HG02642 (cell line): Measurements from ENCODE around the gene ASB2.

Experiments
- ATAC-seq: cut with Tn5 transposase; IDR thresholded peaks from one replicate; pipeline ENCODE4 v1.9.1; 2021; ENCODE audit warnings: mild to moderate bottlenecking; ENCODE audit not compliant: unreplicated experiment, poor library complexity

ASB2 gene, protein sequence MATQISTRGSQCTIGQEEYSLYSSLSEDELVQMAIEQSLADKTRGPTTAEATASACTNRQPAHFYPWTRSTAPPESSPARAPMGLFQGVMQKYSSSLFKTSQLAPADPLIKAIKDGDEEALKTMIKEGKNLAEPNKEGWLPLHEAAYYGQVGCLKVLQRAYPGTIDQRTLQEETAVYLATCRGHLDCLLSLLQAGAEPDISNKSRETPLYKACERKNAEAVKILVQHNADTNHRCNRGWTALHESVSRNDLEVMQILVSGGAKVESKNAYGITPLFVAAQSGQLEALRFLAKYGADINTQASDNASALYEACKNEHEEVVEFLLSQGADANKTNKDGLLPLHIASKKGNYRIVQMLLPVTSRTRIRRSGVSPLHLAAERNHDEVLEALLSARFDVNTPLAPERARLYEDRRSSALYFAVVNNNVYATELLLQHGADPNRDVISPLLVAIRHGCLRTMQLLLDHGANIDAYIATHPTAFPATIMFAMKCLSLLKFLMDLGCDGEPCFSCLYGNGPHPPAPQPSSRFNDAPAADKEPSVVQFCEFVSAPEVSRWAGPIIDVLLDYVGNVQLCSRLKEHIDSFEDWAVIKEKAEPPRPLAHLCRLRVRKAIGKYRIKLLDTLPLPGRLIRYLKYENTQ

DNA sequence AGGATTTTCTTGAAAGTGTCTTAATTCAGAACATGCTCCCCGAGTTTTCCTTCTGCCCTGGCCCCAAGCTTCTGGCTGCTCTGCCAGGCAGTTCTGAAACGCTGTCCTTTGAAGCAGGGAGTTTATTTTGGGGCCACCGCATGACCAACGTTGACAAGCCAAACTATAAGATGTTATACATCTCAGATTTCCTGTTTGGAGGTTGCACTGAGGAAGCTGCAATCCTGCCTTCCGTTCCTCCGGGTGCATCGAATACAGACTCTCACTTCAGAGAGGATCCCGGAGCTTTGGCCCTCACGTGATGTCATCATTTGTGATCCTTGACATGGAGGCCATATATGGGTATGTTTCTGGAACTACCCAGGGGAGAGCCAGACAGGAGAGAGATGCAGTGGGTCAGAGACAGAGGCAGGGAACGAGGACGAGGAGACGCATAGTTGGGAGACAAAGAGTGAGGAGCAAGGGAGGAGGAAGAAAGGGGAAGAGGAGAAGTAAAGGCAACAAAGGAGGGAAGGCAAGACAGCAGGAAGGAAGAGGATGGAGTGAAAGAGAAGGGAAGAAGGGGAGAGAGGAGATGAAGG lies at the start of gene ASB2:
Gene ASB2 (minus strand): TSS at position 94 of the 581 bp plus-strand sequence. CDS start 12,031 bp downstream, outside the sequence.
- peak; percentile 12 for ATAC-seq

DNA sequence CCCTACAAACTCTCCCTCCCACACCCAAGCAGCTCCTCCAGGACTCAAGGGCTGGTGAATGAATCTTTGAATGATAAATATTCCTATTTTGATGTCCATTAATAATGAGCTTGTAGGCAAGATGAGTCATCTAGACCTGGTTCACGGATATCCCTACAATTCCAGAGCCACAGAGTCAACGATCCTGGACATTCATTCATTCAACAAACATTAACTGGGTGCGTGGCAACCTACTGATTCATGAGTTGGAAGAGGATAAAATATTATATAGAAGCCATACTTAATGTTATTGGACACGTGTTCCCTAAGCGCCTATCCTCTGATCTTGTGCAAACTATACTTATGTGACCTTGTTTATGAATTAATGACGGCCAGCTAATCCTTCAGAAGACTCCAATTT lies 49.4 kb upstream of the ASB2 start:
- no peak for ATAC-seq

DNA sequence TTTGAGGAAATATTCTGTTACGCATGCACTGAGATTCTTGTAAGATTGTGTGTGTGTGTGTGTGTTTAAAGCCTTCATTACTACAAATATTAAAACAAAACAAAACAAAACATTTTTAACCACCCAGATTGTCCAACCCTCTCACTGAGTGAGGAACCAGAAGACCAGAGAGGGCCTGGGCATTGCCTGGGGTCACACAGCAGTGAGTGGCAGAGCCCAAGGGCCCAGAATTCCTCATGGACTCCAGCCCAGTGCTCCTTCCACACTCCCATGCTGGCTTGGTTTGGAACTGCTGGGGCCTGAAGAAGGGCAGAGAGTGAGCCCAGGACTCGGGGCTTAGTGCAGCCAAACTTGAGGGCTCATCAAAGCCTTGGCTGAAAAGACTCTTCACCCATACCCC lies 48.2 kb upstream of the ASB2 start:
- no peak for ATAC-seq

DNA sequence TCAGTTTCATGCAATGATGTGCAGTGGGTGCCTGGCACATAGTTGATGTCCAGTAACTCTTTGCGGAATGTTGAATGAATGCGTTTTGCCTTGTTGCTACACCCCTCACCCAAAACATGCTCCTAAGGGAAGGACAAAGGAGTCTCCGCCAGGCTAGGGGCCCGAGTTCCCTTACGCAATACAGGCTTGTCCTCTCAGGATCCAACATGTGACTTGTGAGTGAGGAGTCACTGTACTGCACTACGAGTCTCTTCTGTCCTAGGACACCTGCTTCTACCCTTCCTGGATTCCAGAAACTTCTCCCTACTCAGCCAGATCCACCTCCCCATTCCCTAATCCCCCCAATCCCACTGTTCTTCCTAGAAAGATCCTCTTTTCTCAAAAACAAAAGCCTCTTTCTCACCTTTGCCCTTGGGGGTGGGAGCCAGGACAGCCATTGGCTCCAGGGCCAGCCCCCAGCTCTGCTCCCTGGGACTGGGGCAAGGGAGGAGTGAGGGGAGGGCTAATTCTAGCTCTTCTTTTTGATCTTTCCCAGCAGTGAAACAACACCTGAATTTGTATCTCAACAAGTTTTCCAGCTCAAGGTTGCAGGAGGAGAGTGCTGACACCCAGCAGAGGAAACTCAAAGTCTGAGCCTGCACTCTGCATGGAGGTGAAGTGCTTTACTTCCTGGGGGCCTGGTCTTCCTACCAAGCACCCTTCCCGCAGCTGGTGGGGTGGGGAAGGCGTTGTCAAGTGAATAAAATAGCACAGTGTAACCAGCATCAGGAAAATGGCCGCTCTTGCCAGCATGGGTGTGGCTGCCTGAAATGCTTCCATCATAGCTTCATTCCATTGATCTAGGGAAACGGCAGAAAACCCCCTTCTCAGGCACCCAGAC lies 46.4 kb upstream of the ASB2 start:
- no peak for ATAC-seq

DNA sequence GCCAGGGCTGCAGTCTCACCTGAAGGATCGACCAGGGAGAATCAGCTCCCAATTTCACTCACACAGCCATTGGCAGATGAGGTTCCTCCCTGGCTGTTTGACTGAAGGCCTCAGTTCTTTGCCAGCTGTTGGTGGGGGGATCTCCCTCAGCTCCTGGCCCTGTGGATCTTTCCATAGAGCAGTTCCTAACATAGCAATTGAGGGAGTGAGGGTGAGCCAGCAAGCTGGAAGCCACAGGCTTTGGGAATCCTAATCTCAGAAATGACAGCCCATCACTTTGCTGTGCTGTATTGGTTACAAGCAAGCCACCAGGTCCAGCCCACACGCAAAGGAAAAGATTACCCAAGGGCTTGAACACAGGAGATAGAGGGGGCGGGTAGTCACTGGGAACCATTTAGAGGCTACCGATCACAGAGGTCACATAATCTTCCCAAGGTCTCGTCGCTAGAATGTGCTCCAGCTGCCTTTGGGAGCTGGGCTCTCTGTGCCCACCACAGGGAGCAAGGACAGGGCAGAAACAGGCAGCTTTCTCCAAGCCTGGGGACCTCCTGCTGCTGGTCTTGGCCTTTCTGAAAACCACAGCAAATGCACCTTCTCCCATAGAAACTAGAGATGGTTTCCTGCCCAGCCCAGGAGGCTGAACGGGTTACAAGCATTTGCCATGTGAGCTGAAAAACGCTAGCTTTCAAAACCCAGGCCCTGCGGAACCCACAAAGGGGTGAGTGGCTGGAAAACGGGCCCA lies 45.2 kb upstream of the ASB2 start:
- no peak for ATAC-seq

DNA sequence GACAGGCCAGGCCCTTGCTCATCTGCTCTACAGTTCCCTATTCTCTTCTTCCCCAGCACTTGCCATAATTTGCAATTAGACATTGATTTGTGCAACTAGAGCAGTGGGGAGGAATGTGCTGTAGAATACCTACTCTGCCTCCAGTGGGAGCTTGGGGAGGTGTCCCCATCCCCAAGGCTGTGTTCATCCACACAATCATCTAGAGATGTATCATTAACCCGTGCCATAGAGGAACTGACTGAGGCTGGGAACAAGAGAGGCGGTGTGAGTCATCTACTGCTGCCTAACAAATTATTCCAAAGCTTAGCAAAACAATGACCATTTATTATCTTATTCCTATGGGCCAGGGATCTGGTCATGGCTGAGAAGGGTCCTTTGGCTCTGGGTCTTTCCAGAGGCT lies 44.6 kb upstream of the ASB2 start:
- ATAC-seq = no peak

DNA sequence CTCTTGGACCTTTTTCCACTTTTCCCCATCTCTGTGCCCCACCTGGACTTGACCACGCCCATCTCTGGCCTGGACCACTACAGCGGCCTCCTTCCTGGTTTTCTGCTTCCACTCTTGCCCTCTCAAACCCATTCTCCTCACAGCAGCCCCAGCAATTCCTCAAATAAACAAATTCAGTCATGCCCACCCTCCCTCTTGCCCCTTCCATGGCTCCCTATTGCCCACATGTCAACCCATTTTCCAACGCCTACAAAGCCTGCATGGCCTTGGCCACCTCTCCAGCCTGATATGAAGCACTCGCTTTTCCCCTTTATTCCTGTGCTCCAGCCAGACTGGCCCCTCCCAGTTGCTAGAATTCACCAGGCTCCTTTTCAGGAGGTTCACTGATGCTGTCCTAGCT lies 43.9 kb upstream of the ASB2 start:
- ATAC-seq = no peak

DNA sequence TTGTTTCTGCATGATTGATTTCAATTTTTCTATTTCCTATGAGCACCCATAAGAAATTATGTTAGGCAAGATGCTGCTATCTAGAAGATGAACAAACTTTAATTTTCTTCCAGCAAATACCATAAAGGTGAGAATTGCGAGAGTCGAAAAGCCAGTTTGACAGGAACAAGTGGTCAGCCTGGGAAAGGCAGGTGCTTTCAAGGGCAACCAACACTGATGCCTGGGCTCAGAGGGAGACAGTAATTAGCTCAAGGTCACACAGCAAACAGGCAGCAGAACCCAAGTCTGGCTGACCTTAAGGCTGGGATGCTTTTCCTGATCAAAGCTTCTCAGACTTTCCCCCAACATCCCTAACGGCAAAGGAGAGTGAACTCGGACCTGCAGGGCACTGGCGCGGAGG lies 43.0 kb upstream of the ASB2 start:
- no peak for ATAC-seq

DNA sequence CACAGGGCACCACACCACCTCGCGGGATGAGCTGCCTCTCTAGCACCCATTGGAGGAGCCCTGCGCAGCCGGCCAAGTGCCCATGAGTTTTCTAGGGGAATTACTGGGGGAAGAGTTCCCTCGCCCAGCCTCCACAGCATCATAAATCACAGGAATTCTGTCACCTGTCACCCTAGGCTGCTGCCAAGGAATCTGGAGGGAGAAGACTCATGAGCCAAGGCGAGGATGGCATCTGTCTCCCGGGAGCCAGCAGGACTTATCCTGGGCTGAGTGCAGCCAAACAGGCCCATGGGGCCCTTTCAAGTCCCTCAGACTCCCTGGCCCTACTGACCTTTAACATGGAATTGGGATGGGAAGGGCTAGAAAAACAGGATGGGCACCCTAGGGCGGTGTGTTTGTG lies 41.9 kb upstream of the ASB2 start:
- ATAC-seq = no peak

DNA sequence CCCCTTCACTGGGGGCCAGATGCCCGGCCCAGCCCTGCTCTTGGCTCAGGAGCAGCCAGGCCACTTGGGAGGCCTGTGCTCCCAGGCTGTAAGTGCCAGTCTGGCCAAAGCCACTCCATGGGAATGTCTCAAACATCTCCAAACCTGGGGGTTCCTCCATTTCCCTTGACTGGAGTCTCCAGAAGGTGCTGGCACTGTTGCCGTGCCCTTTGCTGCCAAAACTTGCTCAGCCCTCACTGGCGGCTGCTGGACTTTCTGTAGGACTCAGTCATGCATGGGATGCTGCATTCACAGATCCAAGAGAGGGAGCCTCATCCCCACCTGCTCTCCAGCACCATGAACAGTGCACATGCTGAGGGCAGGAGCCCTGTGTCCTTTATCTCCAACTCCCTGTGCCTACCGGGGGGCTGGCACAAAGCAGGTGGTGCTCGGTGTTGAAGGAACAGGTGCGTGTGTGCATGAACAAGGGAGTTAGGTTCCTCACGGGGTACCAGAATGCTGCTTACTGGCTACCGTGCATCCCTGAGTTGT lies 40.1 kb upstream of the ASB2 start:
- ATAC-seq = no peak

DNA sequence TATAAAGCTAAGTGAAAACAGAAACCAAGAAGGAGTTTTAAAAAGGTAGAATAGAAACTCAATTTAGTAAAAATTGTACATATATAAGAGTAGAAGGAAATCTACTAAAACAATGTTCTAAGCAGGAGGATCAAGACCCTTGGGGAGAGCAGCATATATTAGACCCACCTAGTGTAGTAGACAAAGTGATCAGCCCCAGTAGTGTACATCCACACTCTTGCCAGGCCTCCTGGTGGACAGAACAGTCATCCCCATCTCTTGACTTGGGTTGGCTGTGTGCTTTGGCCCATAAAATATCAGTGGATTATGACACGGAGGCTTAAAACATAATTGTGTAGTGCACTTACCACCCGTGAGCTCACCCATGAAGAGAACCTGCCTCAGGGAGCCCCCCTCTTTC lies 38.9 kb upstream of the ASB2 start:
- no peak for ATAC-seq

DNA sequence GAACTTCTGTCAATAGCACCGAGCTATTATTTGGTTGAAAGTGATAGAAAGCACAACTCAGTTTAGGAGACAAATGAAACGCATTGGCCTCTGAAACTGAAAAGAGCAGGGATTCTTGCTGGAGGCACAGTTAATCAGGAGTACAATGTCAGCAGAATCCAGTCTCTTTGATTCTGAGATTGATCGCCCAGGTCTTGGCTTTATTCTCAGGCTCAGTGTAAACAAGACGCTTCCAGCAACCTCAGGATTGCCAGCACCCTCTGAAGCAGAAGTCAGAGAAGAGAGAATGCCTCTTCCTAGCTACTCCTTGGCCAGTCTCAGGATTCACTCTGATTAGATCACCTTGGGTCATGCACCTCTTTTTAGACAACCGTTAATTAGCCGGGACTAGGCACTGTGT lies 38.0 kb upstream of the ASB2 start:
- ATAC-seq = no peak

DNA sequence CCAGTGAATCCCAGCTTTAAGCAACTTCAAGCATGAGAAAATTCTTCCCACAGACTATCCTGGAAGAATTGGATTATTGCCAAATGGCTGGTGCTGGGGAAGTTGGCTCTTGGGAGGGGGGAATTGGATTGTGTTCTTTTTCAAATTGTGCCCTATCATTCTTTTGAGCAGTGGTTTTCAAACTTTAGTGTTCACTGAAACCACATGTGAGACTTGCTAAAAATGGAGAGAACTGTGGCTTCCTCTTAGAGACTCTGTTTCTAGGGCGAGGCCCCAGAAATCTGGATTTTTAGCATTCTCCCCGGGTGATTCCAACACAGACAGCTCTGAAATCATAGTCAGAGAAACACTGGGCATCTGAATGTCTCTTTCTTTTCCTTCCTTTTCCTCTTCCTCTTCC lies 35.4 kb upstream of the ASB2 start:
- no peak for ATAC-seq

DNA sequence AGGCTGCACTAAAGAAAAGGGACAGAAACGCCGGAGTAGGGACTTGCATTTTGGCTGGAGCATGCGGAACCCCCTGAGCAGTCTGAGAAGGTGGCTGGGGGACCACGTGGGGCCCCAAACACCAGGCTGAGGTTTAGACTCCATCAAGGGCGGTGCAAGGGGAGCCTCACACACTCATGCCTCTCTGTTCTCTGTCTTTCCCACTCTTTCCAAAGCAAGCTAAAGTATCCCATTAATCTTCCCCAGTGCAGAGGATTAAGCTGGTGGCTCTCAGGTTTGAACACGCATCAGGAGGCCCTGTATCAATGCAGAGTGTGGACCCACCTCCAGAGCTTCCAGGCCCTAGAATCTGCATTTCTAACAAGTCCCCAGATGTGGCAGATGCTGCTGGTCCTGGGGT lies 34.3 kb upstream of the ASB2 start:
- ATAC-seq = no peak

DNA sequence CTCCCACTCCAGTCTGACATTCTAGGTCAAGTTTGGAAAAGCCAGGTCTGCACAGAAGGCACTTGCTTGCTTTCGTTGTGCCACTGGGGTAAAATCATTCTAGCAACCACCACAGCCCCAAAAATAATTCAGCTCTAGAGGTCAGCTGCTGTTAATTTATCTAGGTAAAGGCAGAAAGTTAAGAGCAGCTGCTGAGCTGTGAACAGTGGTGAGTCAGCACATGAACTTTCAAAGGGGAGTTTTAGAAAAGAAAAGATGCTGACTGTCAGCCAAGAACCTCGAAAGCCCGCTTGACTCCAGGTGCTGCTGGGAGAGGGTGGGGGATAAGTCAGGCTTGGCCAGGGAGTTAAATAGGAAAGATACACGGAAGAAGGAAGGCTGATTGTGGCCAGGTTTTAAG lies 33.4 kb upstream of the ASB2 start:
- peak; percentile 61 for ATAC-seq

DNA sequence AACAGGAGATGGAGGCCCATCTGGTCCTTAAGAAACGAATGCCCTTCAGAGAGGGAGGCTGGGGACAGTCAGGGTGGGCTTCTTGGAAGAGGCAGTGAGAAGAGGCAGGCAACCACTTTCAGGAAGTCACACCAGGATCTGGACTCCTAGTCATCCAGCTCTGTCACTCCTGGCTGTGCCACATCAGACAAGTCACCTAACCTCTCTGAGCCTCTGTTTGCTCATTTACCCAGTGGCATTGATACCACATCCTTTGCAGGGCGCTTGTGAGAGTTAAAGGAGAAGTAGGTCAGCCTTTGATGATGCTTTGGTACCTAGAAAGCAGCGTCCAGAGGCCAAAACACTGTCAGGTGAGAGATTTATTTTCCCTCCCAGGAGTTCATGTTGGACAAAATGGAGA lies 31.9 kb upstream of the ASB2 start:
- no peak for ATAC-seq

DNA sequence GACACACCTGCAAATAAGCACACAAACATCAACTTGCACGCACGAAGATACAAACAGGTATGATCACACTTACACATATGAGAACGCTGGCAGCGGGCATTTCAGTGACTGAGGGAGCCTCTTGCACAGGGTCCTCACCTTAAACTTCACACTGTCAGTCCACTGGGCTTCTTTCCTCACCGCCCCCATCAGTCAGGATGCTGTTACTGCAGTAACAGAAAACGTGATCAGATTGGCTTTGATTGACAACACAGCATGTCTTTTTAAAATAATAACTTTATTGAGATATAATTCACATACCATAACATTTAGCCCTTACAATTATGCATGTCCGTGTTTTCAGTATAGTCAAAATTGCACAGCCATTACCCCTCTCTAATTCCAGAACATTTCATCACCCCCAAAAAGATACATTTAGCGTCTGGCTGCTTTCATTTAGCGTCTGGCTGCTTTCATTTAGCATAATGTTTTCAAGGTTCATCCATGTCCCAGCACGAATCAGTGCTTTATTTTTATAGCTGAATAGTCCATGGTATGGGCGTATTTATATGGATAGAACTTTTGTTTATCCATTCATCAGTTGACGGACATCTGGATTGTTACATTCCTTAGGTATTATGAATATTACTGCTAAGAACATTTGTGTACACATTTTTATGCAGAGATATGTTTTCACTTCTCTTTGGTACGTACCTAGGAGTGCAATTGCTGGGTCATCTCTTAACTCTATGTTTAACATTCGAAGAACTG lies 29.1 kb upstream of the ASB2 start:
- no peak for ATAC-seq

DNA sequence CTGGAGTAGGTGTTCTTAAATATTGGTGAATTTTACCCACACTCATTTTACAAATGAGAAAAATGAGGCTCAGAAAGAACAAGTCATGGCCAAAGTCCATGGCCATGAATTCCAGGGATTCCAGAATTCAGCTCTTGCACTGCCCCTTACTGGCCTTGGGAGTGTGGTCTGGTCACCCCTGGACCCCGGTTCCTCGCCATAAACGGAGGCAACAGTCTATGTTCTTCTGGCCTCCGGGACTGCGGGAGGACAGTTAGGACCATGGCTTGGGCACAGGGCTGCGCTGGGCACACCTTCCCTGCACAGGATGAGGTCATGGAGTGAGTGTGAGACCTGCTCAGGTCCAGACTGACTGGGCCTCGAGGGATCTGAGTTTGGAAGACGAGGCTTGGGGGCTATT lies 27.6 kb upstream of the ASB2 start:
- ATAC-seq = no peak

DNA sequence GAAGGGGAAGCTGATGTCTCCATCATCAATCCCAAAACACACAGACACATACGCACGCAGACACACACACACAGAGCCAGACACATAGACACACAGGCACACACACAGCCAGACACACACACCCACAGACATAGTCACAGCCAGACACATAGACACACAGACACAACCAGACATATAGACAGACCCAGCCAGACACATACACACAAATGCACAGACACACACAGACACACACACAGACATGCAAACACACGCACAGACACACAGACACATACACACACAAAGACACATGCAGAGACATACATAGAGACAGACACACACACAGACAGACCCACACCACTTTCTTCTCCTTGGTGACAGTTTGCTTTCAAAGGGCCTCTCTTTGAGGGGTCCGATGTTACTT lies 27.0 kb upstream of the ASB2 start:
- no peak for ATAC-seq
